ENCODE data around the gene PAPPA.

- TF ChIP-seq POLR2A (IDR thresholded peaks at IDR 0.05): no peak
- TF ChIP-seq, protein P1, sequence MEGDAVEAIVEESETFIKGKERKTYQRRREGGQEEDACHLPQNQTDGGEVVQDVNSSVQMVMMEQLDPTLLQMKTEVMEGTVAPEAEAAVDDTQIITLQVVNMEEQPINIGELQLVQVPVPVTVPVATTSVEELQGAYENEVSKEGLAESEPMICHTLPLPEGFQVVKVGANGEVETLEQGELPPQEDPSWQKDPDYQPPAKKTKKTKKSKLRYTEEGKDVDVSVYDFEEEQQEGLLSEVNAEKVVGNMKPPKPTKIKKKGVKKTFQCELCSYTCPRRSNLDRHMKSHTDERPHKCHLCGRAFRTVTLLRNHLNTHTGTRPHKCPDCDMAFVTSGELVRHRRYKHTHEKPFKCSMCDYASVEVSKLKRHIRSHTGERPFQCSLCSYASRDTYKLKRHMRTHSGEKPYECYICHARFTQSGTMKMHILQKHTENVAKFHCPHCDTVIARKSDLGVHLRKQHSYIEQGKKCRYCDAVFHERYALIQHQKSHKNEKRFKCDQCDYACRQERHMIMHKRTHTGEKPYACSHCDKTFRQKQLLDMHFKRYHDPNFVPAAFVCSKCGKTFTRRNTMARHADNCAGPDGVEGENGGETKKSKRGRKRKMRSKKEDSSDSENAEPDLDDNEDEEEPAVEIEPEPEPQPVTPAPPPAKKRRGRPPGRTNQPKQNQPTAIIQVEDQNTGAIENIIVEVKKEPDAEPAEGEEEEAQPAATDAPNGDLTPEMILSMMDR (IDR thresholded peaks at IDR 0.05): no peak
Measured at GRCh38 chr9:116298249-116298648, 144.7 kb downstream of the PAPPA start.

All from Peyer's patch (tissue), 4 donors.